Measurements from ENCODE around the gene C10orf105.

C10orf105 gene

DNA sequence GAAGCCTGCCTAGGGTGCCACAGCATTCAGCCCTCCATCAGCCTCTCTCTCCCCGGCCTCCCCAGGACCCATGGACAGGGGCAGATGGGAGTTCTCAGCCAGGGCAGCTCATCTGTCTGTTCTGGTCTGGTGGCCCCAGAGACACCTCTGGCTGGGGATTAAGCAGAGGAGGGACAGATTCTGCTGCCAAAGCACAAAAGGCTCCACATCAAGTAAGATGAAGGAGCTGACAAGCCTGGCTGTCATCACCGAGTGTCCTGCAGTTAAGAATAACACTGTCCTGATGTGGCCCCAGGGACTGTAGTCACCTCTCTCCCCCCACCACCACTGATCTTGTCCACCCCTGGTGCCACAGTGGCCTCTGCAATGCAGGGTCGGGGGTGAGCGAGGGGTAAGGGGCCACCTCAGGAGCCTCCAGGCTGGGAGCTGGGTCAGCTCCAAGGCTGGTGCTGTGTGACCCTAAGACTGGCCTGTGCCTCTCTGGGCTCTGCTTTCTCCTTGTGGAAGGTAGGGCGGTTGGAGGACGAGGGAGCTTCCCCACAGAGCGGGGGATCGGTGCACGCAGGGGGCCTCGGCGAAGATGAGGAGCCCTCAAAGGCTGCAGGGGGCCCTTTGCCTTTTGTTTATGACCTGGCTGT is 18.7 kb downstream of the C10orf105 start:
- H3K27me3 ChIP-seq (ENCODE audit: control insufficient read depth, insufficient read depth, low read length), result peaks cover 41% of the 10 kb centered on the region
- no peak overlapping the region for H3K9ac ChIP-seq (ENCODE audit: low read depth, low read length)

DNA sequence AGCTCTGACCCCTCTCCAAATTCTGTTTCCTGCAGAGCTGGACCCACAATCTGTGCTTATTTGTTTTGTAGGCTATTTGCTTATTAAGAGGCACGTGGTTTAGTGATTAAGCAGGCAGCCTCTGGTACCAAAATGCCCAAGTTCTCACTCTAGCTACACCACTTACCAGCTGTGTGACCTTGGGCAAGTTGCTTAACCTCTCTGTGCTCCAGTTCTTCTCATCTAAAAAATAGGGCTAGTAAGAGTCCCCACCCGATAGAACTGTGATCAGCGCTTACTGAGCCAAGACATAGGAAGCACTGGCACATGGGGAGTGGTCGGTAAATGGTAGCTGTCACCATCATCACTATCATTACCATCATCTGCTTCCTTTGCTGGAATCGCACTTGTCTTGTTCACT is 20.8 kb downstream of the C10orf105 start:
- H3K27me3 ChIP-seq (ENCODE audit: control insufficient read depth, insufficient read depth, low read length), result peaks cover 40% of the 10 kb centered on the region
- no peak overlapping the region for H3K4me2 ChIP-seq (ENCODE audit: low read length)
- H3K9me3 ChIP-seq (replicated peaks; ENCODE audit: low read length), result no peaks in the 10 kb centered on the region
- no peak overlapping the region for H3K9ac ChIP-seq (ENCODE audit: low read depth, low read length)
- H3K36me3 ChIP-seq (ENCODE audit: insufficient read depth, low read length), result no peaks in the 10 kb centered on the region
- no peaks in the 10 kb centered on the region for H3K4me1 ChIP-seq (ENCODE audit: control insufficient read depth, insufficient read depth, low read length)
- H3K4me3 ChIP-seq (ENCODE audit: low read length), result no peak overlapping the region

More for the DNA sequence above, 18.7 kb downstream of the C10orf105 start:
- no peak overlapping the region for H3K4me3 ChIP-seq (ENCODE audit: low read length)
- H3K9me3 ChIP-seq (replicated peaks; ENCODE audit: low read length), result no peaks in the 10 kb centered on the region
- no peak overlapping the region for H3K4me2 ChIP-seq (ENCODE audit: low read length)
- no peaks in the 10 kb centered on the region for H3K4me1 ChIP-seq (ENCODE audit: control insufficient read depth, insufficient read depth, low read length)
- H3K36me3 ChIP-seq (ENCODE audit: insufficient read depth, low read length), result no peaks in the 10 kb centered on the region

DNA sequence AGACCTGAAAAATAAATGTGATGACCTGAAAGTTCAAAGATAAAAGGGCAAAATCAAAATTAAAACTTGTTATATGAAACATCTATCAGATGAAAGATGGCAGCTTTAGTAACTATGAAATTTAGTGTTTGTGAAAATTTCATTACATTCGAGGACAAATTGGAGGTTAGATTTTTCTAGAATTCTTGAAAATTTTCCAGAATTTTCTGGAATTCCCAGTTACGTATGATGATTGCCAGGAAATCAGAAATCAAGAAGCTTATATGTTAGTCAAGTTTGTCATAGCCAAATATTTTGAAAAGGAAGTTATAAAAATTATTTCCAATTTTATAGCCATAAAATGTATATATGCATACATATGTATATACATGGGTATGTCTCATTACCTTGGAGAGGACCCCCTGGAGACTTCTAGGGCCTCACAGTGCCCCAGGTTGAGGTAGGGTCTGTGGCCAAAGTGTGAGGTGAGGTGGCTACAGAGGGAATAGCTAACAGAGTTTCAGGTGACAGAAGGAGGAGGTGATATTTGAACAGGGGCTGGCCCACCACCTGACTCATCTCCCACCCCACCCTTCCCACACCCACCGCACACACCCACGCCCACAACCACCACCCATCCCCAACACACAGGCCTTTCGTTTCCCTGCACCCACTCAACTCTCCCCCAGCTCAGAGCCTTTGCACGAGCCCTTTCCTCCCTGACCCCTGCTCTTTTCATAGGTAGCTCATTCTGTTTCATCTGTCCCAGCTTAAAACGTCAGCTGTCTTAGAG is 21.5 kb downstream of the C10orf105 start:
- Histone ChIP-seq H3K36me3 (ENCODE audit: insufficient read depth, low read length) (no peaks in the 10 kb centered on the region), H3K9ac (ENCODE audit: low read depth, low read length) (no peak overlapping the region), H3K9me3 (replicated peaks; ENCODE audit: low read length) (no peaks in the 10 kb centered on the region), H3K4me2 (ENCODE audit: low read length) (no peak overlapping the region), H3K4me1 (ENCODE audit: control insufficient read depth, insufficient read depth, low read length) (no peaks in the 10 kb centered on the region), H3K4me3 (ENCODE audit: low read length) (no peak overlapping the region), H3K27me3 (ENCODE audit: control insufficient read depth, insufficient read depth, low read length) (peaks cover 35% of the 10 kb centered on the region)

DNA sequence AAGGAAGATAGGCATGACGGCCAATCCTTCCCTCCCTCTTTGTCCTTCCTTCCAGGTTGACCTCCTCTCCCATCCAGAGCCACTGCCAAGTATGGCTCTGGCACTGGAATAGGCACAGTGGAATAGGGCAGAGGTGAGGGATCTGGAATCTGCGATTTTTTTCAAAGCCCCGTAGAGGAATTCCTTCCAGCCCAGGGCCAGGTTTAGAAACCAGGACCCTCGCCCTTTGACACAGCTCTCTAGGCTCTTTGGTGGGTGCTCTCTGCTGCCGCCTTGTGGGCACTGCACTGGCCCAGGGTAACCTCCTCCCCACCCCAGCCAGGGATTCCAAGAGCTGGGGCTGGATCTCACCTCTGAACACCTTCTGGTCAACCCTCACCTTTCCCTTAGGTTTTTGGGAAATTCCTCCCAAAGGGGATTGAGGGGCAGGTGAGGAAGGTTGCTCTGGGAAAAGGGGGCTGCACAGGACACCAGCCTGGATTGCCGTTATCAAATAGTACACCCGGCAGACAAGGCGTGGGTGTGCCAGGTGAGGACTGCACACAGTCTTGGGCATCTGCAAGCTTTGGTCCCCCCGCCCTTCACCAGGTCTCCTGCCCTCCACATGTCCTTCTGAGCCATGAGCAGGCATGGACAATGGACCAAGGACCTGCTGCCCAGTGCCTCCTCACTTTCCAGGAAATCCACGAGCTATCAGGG is 22.8 kb downstream of the C10orf105 start:
- H3K4me3 ChIP-seq (ENCODE audit: low read length), result no peak overlapping the region
- H3K27me3 ChIP-seq (ENCODE audit: control insufficient read depth, insufficient read depth, low read length), result peaks cover 31% of the 10 kb centered on the region
- no peaks in the 10 kb centered on the region for H3K4me1 ChIP-seq (ENCODE audit: control insufficient read depth, insufficient read depth, low read length)
- no peaks in the 10 kb centered on the region for H3K36me3 ChIP-seq (ENCODE audit: insufficient read depth, low read length)
- no peaks in the 10 kb centered on the region for H3K9me3 ChIP-seq (replicated peaks; ENCODE audit: low read length)
- no peak overlapping the region for H3K9ac ChIP-seq (ENCODE audit: low read depth, low read length)
- no peak overlapping the region for H3K4me2 ChIP-seq (ENCODE audit: low read length)

DNA sequence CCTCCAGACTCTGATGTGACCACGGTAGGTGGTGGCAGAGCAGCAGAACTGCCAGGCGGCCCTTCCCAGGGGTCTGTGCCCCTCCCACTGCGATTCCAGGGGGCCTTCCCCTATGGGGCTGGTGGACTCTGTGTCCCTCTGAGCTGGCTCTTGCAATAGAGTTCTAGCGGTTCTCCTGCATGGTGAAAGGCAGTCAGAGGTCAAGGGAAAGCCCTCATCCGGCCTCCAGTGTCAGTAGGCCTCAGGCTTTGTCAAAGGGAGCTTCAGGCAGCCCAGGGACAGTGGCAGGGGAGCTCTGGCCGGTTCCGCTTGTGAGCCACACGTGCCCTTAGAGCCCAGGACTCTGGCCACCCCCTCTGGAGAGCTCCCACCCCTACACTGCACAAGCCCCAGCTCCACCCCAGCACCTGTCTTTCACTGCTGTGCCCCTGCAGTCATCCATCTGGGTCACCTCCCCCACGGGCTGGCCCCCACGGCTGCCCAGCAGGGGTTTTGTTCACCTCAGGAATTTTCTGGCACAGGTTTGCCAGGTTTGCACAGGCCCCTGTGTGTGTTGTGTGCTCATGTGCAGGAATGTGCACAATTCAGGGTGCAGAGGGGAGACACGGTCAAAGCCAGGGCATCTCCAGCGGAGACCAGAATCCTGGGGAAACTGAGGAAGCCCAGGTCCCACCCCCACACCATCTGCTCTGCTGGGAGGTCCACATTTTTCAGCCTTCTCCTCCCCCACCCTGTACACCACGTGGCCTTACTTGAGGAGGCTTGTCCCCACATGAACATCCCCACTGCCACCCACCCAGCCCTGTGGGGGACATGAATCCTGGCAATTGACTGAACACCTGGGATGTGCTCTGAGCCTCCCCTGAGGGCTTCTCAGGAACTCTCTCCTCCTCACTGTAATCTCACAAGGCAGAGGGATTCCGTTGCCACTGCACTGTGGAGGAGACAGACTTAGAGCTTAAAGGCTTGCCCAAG is 23.8 kb downstream of the C10orf105 start:
- Histone ChIP-seq H3K4me1 (ENCODE audit: control insufficient read depth, insufficient read depth, low read length) (no peaks in the 10 kb centered on the region), H3K36me3 (ENCODE audit: insufficient read depth, low read length) (no peaks in the 10 kb centered on the region), H3K4me2 (ENCODE audit: low read length) (no peak overlapping the region), H3K27me3 (ENCODE audit: control insufficient read depth, insufficient read depth, low read length) (peaks cover 28% of the 10 kb centered on the region), H3K4me3 (ENCODE audit: low read length) (no peak overlapping the region), H3K9me3 (replicated peaks; ENCODE audit: low read length) (no peaks in the 10 kb centered on the region), H3K9ac (ENCODE audit: low read depth, low read length) (no peak overlapping the region)

DNA sequence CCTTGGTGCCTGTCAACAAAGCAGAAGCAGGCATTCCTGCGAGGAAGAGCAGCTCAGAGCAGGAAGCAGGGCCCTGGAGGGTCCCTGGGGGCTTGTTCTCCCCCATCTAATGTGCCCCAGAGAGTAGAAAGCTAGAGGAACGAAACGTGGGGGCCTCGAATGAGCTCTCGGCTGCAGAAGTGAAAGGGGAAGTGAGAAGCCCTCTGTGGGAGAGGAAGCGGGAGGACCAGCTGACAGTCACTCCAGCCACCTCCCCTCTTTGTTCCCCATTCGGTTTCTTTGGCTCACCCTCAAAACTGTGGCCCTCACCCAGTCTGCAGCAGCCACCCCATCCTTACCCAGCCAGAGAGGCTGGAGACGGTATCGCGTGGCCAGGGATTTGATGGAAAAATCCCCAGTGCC is 25.0 kb downstream of the C10orf105 start:
- Histone ChIP-seq H3K9ac (ENCODE audit: low read depth, low read length) (no peak overlapping the region), H3K4me2 (ENCODE audit: low read length) (no peak overlapping the region), H3K27me3 (ENCODE audit: control insufficient read depth, insufficient read depth, low read length) (peaks cover 20% of the 10 kb centered on the region), H3K9me3 (replicated peaks; ENCODE audit: low read length) (no peaks in the 10 kb centered on the region), H3K4me1 (ENCODE audit: control insufficient read depth, insufficient read depth, low read length) (no peaks in the 10 kb centered on the region), H3K36me3 (ENCODE audit: insufficient read depth, low read length) (no peaks in the 10 kb centered on the region), H3K4me3 (ENCODE audit: low read length) (no peak overlapping the region)

DNA sequence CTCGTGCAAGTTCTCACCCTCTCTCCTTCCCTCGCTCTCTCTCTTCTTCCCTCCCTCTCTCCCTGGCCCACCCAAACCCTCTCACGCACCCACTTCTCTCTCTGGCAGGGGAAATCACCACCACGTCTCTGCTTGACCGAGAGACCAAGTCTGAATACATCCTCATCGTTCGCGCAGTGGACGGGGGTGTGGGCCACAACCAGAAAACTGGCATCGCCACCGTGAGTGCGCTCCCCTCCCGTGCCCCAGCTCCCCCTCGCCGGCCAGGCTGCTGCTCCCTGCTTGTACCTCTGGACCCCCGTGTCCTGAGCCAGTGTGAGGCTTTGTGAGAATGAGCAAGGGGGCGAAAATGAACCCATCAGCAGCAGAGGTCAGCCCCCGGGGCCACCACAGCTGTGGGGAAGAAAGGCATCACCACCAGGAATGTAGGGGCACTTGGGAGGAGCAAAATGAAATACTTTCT is 25.5 kb downstream of the C10orf105 start:
- H3K9ac ChIP-seq (ENCODE audit: low read depth, low read length), result no peak overlapping the region
- H3K9me3 ChIP-seq (replicated peaks; ENCODE audit: low read length), result no peaks in the 10 kb centered on the region
- no peak overlapping the region for H3K4me3 ChIP-seq (ENCODE audit: low read length)
- H3K36me3 ChIP-seq (ENCODE audit: insufficient read depth, low read length), result no peaks in the 10 kb centered on the region
- peaks cover 15% of the 10 kb centered on the region for H3K27me3 ChIP-seq (ENCODE audit: control insufficient read depth, insufficient read depth, low read length)
- no peaks in the 10 kb centered on the region for H3K4me1 ChIP-seq (ENCODE audit: control insufficient read depth, insufficient read depth, low read length)
- H3K4me2 ChIP-seq (ENCODE audit: low read length), result no peak overlapping the region

DNA sequence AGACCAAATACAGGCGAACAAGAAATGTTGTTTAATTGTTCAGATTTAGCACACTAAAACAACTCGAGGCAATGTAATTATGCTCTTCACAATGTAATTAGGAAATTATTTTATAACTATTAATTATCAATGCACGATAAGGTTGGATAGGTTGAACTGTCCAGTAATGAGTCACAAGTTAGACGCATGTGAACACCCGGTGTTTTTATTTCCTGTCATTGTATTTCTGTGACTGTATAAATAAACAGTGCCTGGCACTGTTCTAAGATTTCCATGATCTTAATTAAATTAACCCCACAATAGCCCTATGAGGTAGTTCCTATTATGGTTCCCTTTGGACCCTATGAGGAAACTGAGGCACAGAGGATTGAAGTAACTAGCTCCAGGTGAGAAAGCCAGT is 26.2 kb downstream of the C10orf105 start:
- Histone ChIP-seq H3K27me3 (ENCODE audit: control insufficient read depth, insufficient read depth, low read length) (peaks cover 8% of the 10 kb centered on the region), H3K4me2 (ENCODE audit: low read length) (no peak overlapping the region), H3K36me3 (ENCODE audit: insufficient read depth, low read length) (no peaks in the 10 kb centered on the region), H3K9me3 (replicated peaks; ENCODE audit: low read length) (no peaks in the 10 kb centered on the region), H3K4me3 (ENCODE audit: low read length) (no peak overlapping the region), H3K9ac (ENCODE audit: low read depth, low read length) (no peak overlapping the region), H3K4me1 (ENCODE audit: control insufficient read depth, insufficient read depth, low read length) (no peaks in the 10 kb centered on the region)

DNA sequence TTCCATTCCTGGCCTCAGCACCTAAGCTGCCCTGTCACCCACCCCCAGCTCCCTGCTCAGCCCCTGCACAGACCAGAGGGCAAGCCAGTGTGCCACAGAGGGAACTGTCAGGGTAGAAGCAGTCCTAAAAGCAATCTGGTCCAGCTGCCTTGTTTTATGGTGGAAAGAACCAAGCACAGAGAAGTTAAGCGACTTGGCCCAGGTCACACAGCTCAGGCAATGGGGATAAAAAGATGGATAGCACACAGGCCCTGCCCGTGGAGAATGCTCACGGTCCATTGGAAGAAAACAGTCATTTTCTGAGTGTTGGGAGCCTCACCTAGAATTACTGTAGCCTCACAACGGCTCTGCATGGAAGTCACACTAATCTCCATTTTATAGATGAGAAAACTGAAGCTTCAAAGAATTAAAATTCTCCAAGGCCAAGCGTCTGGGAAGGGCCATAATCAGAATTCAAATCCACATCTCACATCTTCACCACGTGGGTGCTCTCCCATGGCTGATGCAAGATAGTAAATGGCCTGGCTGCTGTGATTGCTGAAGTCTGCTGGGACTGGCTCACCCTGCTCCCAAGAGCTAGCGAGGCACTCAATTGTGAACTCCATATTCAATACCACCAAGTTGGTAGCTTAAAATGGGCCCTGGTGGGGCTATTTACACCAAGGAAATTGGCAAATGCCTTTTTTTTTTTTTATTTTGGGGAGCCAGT is 26.8 kb downstream of the C10orf105 start:
- no peak overlapping the region for H3K9ac ChIP-seq (ENCODE audit: low read depth, low read length)
- peaks cover 7% of the 10 kb centered on the region for H3K27me3 ChIP-seq (ENCODE audit: control insufficient read depth, insufficient read depth, low read length)
- H3K36me3 ChIP-seq (ENCODE audit: insufficient read depth, low read length), result no peaks in the 10 kb centered on the region
- H3K4me3 ChIP-seq (ENCODE audit: low read length), result no peak overlapping the region
- H3K9me3 ChIP-seq (replicated peaks; ENCODE audit: low read length), result no peaks in the 10 kb centered on the region
- H3K4me1 ChIP-seq (ENCODE audit: control insufficient read depth, insufficient read depth, low read length), result no peaks in the 10 kb centered on the region
- H3K4me2 ChIP-seq (ENCODE audit: low read length), result no peak overlapping the region

DNA sequence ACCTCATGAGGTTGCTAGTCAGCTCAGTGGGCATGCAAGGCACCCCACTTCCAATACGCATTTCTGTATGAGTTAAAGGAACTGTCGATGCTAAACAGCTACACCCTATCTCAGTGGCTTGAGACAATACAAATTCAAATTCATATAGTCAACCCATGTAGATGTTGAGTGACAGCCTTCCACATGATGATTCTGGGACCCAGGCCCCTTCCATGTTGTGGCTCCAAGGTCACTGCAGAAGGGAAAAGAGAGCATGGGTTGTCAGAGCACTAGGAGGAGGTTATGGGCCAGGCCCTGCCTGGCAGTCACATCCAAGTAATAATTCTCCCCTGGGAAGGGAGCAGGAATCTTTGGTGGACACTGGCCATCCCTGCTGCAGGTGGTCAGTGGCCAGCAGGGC is 28.2 kb downstream of the C10orf105 start:
- Histone ChIP-seq H3K4me1 (ENCODE audit: control insufficient read depth, insufficient read depth, low read length) (no peaks in the 10 kb centered on the region), H3K4me3 (ENCODE audit: low read length) (no peak overlapping the region), H3K36me3 (ENCODE audit: insufficient read depth, low read length) (no peaks in the 10 kb centered on the region), H3K9ac (ENCODE audit: low read depth, low read length) (no peak overlapping the region), H3K9me3 (replicated peaks; ENCODE audit: low read length) (no peaks in the 10 kb centered on the region), H3K4me2 (ENCODE audit: low read length) (no peak overlapping the region), H3K27me3 (ENCODE audit: control insufficient read depth, insufficient read depth, low read length) (peaks cover 13% of the 10 kb centered on the region)
